ENCODE data around the gene POLR3H.

- TF ChIP-seq CTCF (IDR thresholded peaks at IDR 0.05) (no peak), POLR2A (IDR thresholded peaks at IDR 0.05) (no peak), POLR2AphosphoS5 (IDR thresholded peaks at IDR 0.05) (no peak), EP300 (IDR thresholded peaks at IDR 0.05) (no peak)
Observed at GRCh38 chr22:41561788-41562187, 17.5 kb upstream of the POLR3H start.

Data from gastroesophageal sphincter (tissue), 3 donors.